ENCODE data around the gene ADIPOQ.
"Not testable (repeated sequence)": the region's sequence is repeated elsewhere in the genome, so short reads cannot be mapped to it uniquely, and the experiment has no call there.

Gene ADIPOQ

DNA sequence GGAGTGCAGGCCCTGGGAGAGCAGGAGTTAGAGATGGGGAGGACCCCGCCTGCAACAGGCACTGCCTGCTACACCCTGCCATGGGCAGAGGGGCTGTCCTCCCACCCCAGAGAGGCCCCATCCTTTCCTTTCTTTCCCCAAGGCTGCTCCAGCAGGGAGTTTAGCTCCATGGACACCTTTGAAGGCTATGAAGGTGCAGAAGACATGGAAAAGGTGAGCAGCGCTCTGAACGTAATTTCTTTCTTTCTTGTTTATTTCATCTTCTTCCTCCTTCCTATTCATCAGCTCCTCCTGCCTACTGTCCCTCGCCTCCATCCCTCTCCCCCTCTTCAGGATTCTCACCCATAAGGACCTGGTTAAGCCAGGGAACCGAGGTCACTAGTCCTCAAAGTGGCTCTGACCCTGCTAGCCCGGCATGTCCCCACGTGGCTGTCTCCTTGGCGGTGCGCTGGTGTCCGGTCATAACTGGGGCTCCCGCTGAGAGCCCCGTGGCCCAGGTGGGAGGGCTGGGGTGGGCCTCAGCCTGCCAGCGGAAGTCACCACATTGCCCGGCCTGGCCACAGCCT lies 16.0 kb upstream of the ADIPOQ start:
- no peak for DNase-seq (ENCODE audit: low read depth)

DNA sequence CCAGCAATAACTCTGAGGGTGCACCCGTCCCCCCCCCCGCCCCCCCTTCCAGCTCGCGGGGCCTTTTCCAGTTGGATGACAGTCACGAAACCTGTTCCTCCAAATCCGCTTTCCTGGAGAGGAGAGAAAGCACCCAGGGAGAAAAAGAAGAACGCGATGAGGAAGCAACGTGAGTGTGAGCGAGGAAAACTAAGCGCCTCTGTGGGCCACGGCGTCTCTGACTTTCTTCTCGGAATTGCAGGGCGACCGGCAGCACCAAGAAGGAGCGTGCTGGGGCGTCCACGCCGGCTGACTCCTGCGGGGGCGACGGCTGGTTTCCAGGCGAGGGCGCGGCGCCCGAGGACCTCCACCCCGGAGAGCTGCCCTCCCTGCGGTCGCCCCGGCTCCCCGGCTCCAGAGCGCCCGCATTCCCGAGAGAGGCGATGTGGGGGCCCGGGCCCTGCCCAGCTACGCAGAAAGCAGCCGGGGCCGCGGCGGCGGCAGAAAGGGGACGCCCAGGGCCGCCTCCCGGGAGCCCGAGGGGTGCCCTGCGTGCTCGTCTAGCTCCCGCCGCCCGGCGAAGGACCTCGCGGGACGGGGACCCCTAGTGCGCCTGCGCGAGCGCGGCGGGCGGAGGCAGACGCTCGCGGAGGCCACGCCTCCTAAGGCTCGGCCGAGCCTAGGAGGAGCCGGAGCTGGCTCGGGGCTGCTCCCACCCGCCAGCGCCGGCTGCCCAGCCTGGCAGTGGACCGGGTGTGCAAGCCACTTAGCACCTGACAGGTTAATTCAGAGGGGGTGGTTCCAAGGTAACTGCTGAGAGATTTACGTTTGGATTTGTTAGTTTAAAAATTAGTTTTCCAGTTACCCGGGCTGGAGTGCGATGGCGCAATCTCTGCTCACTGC lies 15.3 kb upstream of the ADIPOQ start:
- peak; percentile 74 for DNase-seq (ENCODE audit: low read depth)

DNA sequence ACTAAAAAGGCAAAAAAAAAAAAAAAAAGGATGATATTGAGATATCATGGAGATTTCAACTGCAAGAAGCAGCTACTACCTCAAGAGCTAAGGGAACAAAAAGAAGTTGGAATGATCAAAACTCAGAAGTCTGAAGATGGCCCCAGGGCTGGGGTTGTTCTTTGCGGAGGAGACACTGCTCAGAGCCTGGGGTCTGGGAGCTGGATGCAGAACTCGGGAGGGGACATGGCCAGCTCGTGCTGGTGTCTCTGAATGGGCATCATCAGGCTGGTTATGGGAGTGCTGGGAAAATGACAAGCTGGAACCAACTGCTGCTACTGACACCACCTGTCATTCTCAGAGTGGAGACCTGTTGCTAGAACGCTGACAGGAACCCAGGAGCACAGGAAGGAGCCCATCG lies 14.2 kb upstream of the ADIPOQ start:
- DNase-seq (ENCODE audit: low read depth), result no peak

DNA sequence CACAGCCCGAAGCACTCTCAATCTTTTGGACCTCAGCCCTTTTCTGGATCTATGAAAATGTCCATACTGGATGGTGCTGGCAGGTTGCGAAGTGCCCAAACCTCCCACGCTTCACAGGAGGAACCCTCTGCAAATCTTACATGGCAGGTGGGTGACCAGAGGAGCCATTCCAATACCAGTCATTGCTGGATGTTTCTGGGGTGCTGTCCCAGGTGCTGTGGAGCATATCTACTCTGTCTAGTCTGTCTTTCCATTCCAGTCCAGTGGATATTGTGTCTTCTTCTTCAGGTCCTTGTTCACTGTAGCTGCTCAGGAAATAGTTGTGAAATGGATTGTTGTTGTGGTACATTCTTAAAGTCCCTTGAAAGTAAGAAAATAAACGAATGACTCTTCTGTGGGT lies 10.7 kb upstream of the ADIPOQ start:
- no peak for DNase-seq (ENCODE audit: low read depth)

DNA sequence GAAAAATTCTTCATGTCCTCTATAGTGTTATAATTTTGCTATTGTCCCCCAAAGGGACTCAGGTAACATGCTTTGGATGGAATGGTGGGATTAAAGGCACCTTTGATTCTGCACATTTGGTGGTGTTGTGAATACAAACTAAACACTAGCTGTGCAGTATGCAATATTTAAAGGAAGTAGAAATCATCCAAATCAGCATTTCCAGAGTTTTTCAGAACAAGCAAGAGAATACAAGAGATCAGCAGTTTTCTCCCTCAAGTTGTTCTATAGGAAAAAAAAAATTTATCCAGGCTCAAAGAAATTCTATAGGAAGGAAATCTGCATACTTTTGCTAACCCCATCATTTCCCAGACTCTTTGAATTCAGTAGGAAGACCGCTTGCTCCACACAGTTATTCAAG lies 10.2 kb upstream of the ADIPOQ start:
- no peak for DNase-seq (ENCODE audit: low read depth)

DNA sequence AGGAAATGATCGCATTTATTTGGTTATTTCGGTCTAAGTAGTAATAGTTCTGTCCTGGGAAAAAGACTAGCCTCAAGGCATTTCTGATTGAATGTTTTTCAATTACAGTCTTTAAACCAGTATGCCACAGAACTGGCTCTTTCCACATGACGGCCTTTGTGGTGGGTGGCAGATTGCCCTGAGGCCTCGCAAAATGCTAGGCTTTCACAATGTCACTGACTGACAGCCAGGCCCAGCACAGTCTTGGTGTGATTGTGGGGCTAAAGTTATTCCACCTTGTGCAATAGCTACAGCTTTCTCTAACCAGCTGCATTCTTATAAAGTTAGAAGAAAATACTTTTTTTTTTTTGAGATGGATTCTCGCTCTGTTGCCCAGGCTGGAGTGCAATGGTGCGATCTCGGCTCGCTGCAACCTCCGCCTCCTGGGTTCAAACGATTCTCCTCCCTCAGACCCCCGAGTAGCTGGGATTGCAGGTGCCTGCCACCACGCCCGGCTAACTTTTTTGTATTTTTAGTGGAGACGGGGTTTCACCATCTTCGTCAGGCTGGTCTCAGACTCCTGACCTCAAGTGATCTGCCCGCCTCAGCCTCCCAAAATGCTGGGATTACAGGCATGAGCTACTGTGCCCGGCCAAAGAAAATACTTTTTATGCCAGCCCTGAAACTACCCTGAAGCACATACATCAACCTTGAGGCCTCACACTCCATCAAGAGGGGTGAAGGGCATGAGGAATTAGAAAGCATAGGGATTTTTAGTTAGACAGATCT lies 2.5 kb upstream of the ADIPOQ start:
- no peak for DNase-seq (ENCODE audit: low read depth)

DNA sequence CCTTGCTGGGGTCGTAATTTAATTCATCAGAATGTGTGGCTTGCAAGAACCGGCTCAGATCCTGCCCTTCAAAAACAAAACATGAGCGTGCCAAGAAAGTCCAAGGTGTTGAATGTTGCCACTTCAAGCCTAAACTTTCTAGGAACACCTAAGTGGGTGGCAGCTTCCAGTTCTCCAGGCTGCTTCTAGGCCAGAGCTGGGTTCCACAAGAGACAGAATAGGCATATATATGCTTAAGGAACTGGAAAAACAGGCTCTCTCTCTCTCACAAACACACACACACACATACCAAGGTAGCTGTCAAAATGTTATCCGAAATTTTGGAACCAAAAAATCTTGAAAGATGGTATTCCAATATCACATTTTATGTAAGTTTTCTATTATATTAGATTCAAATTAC lies 890 bp upstream of the ADIPOQ start:
- DNase-seq (ENCODE audit: low read depth), result no peak

DNA sequence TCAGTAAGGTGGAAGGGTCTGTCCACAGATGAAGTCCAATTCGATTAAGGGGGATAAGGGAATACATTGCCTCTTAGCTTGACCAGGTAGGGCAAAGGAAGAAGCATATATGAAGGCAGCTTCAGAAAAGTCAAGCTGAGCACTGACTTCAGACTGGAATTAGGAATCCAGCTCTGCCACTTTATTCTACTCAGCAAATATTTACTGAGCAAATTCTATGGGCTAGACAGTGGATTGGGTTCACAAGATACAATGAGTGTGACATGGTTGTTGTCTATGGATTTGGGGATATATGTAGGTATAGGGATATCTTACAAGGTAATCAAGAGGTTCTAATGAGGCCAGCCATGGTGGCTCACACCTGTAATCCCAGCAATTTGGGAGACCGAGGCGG lies 526 bp downstream of the ADIPOQ start:
- no peak for DNase-seq (ENCODE audit: low read depth)

DNA sequence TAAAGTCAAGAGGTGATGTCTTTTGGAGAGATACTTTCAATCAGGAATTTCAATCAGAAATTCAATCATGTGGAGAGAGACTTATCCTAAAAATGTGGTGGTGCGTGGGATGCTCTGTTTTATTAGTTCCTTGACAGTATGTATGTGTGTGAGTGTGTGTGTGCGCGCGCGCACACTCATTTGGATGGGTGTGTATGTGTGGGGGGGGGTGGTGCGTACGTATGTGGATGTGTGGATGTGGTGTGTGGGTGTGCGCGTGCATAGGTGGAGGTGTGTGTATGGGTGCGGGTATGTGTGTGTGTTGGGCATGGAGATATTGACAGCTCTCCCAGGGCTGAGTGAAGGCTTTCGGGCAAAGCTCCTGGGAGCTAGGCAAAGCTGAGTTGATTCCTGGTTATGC lies 2.4 kb downstream of the ADIPOQ start:
- DNase-seq (ENCODE audit: low read depth), result no peak

DNA sequence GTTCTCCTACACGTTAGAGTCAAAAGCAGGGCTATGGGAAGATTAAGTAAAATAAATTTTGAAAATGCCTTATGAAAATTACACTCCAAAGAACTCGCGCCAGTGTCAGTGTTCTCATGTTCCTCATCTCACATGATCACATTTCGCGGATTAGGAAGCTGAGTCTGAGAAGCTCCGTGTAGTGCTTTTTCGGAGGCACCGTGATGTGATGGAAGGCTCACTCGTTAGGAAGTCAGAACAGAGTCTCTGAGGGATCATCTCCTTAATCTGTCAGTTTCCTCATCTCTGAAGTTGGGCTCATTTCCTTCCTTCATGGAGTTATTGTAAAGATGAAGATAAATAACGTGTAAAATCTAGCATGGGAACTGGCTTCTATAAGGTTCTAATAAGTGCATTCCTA lies 3.2 kb downstream of the ADIPOQ start:
- DNase-seq (ENCODE audit: low read depth), result no peak

DNA sequence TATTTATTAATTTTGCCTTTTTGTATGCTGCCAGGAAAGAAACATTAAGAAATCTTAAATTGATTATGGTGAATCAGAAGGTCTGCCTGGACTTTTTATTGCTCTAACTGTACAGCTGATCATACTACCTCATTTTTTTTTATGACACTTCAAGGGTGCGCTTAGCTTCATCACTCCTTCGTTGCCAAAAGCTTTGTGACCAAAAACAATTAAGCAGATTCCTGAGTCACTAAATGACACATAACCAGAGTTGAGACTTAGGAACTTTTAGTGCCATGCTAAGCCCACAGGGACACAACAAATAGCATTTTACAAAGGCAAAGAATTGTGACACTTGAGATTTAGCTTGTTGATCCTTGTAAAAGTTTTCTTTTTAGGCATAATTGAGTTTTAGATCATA lies 4.9 kb downstream of the ADIPOQ start:
- no peak for DNase-seq (ENCODE audit: low read depth)

DNA sequence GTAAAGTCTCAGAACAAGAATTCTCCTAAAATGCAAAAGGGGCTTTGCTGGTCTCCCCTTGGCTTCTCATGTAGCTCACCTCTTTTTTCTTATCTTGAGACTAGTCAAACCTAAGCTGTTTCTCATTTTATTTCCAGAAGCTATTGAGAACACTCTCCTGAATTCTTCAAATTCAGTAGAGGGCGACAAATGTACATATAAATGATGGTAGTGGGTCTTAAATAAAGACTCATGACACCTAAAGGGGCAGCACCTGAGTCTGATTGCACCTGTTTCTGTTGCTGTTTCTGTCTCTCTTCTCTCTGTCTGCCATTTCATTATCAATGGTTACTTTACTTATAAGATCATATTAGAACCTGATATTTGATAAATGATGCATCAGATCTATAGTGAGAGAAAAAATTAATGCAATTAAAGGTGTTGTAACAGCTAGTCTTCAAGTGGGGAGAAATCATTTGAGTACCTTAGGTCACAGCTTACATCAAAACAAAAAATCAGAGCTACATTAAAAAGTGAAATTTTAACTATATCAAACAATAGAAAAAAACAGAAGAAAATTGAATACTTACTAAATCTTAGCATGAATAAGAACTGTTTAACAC lies 7.0 kb downstream of the ADIPOQ start:
- no peak for DNase-seq (ENCODE audit: low read depth)

DNA sequence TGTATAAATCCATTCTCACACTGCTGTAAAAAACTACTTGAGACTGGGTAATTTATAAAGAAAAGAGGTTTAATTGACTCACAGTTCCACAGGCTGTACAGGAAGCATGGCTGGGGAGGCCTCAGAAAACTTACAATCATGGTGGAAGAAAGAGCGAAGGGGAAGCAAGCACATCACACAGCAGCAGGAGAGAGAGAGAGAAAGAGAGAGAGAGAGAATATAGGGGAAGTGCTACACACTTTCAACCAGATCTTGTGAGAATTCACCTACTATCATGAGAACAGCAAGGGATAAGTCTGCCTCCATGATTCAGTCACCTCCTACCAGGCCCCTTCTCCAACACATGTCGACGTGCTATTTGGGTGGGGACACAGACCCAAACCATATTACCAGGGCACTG lies 9.3 kb downstream of the ADIPOQ start:
- not testable (repeated sequence) for DNase-seq (ENCODE audit: low read depth)

DNA sequence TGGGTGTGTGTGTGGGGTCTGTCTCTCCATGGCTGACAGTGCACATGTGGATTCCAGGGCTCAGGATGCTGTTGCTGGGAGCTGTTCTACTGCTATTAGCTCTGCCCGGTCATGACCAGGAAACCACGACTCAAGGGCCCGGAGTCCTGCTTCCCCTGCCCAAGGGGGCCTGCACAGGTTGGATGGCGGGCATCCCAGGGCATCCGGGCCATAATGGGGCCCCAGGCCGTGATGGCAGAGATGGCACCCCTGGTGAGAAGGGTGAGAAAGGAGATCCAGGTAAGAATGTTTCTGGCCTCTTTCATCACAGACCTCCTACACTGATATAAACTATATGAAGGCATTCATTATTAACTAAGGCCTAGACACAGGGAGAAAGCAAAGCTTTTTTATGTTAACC lies 10.5 kb downstream of the ADIPOQ start:
- no peak for DNase-seq (ENCODE audit: low read depth)

DNA sequence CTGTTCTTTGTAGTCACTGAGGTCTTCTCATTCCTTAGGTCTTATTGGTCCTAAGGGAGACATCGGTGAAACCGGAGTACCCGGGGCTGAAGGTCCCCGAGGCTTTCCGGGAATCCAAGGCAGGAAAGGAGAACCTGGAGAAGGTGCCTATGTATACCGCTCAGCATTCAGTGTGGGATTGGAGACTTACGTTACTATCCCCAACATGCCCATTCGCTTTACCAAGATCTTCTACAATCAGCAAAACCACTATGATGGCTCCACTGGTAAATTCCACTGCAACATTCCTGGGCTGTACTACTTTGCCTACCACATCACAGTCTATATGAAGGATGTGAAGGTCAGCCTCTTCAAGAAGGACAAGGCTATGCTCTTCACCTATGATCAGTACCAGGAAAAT lies 11.6 kb downstream of the ADIPOQ start:
- no peak for DNase-seq (ENCODE audit: low read depth)

DNA sequence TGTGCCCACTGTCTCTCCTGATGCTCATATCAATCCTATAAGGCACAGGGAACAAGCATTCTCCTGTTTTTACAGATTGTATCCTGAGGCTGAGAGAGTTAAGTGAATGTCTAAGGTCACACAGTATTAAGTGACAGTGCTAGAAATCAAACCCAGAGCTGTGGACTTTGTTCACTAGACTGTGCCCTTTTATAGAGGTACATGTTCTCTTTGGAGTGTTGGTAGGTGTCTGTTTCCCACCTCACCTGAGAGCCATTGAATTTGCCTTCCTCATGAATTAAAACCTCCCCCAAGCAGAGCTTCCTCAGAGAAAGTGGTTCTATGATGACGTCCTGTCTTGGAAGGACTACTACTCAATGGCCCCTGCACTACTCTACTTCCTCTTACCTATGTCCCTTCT lies 12.4 kb downstream of the ADIPOQ start:
- DNase-seq (ENCODE audit: low read depth), result no peak

DNA sequence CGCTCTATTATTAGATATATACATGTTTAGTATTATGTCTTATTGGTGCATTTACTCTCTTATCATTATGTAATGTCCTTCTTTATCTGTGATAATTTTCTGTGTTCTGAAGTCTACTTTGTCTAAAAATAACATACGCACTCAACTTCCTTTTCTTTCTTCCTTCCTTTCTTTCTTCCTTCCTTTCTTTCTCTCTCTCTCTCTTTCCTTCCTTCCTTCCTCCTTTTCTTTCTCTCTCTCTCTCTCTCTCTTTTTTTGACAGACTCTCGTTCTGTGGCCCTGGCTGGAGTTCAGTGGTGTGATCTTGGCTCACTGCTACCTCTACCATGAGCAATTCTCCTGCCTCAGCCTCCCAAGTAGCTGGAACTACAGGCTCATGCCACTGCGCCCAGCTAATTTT lies 15.2 kb downstream of the ADIPOQ start:
- no peak for DNase-seq (ENCODE audit: low read depth)

DNA sequence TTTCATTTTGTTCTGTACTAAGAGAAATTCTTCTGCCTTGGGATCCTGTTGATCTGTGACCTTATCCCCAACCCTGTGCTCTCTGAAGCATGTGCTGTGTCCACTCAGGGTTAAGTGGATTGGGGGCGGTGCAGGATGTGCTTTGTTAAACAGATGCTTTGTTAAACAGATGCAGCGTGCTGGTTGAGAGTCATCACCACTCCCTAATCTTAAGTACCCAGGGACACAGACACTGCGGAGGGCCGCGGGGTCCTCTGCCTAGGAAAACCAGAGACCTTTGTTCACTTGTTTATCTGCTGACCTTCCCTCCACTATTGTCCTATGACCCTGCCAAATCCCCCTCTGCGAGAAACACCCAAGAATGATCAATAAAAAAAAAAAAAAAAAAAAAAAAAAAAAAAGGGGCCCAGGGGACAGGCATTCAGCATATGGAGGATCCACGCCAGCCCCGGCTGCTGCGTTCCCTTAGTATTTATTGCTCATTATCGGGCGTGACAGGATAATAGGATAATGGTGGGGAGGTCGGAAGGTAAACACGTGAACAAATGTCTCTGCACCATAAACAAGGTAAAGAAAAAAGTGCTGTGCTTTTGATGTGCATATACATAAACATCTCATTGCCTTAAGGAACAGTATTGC lies 22.8 kb downstream of the ADIPOQ start:
- not testable (repeated sequence) for DNase-seq (ENCODE audit: low read depth)

DNA sequence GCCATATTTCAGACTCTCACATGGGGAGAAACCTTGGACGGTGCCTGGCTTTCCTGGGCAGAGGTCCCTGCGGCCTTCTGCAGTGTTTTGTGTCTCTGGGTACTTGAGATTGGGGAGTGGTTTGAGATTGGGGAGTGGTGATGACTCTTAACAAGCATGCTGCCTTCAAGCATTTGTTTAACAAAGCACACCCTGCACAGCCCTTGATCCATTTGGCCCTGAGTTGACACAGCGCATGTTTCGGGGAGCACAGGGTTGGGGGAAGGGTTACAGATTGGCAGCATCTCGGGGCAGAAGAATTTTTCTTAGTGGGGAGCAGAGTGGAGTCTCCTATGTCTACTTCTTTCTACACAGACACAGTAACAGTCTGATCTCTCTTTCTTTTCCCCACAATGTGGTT lies 23.6 kb downstream of the ADIPOQ start:
- not testable (repeated sequence) for DNase-seq (ENCODE audit: low read depth)

DNA sequence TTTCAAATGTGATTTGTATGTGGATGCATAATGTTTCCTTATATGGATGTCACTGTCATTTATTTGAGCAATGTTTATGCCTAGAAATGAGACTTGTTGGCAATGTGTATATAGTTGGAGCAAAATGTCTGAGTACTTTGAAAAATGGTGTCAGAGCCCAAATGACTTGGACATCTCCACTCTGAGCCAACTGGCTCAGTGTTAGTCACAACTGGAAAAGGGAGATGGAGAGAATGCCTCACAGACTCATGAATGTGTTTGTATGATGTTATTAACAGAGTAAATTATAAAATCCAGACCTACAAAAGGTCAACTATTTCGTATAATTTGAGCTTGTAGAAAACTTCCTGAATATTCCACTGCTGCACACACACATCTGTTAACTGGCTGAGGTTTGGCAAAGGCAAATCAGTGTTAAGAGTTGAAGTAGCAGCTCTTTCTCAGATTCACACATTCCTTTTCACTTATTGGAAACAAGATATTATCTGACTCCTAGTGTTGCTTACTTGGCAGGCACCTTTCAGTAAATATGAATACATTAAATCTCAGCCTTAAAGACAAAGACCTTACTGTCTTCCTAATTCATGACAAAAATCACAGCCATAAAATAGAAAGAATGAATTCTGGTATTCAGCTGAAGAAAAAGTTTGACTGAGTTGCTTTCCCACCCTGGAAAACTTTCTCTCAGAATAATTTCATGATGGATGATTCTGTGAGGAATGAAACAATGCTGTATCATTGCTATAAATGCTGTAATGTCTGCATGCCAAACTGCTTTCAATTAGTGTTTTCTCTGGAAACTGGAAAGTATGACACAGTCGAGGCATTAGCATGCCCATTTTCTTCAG lies 27.0 kb downstream of the ADIPOQ start:
- DNase-seq (ENCODE audit: low read depth), result no peak
